HCT116 (cell line): ENCODE results near the gene RUNX2. TPM values are rescaled to one million over a fixed set of nuclear protein-coding genes. Genes with fewer than 3 reads are reported as not detected.

Source experiments
- ATAC-seq: fragments of 200-7000 bp; cut with Tn5 transposase; 2 replicates; pipeline ENCODE4 v1.9.1; 2020; ENCODE audit warnings: mild to moderate bottlenecking, moderate library complexity
- BruUV-seq: library from RNA; stranded (reverse); fragments of 400-500 nt; replicated peaks from 2 replicates; lab custom pipeline; 2021; lab: Mats Ljungman, UMichigan
- CTCF ChIA-PET: fragments of 300-600 bp; sonication (Branson Sonifier 250); formaldehyde crosslinking; loops from one replicate; lab custom pipeline; 2021; ENCODE audit warnings: antibody characterized with exemption; lab: Charles Lee
- POLR2A ChIA-PET: fragments of 300-600, 350-600 bp; sonication (Branson Sonifier 250); formaldehyde crosslinking; loops from one replicate; lab custom pipeline; 2021; ENCODE audit warnings: antibody characterized with exemption; lab: Charles Lee
- RAD21 ChIA-PET, 2 experiments: fragments of 300-600 bp; sonication (Branson Sonifier 250); formaldehyde crosslinking; loops; one replicate each; lab custom pipeline; 2023; ENCODE audit warnings: low total read pairs in 2 of 2; ENCODE audit not compliant: uncharacterized antibody in 2 of 2, unreplicated experiment in 2 of 2, low non-redundant PET in 1 of 2; lab: Charles Lee
- DNase-seq: peaks from one replicate; pipeline ENCODE4 v3.0.0-alpha.2; 2010; ENCODE audit warnings: low read depth, low spot score
- H2AFZ ChIP-seq: fragments of 200-600 bp; shearing (Covaris generic), sonication (generic); 2 replicates; pipeline ENCODE4 v1.6.1; 2017; ENCODE audit warnings: low read depth, mixed run types, mixed read lengths, antibody characterized with exemption, low read length; ENCODE audit not compliant: poor library complexity, severe bottlenecking
- H3K27ac ChIP-seq: 2 replicates; pipeline ENCODE4 v1.5.1; 2012; ENCODE audit warnings: low read depth, low read length
- H3K27me3 ChIP-seq: fragments of 200-600 bp; sonication (generic); 2 replicates; pipeline ENCODE4 v1.6.1; 2016; ENCODE audit warnings: mixed run types, low read length, mixed read lengths; ENCODE audit not compliant: insufficient read depth
- H3K36me3 ChIP-seq, 2 experiments: fragments of 200-500 bp in 1 of 2; fragments of 200-600 bp in 1 of 2; sonication (Bioruptor generic) in 1 of 2; sonication (generic) in 1 of 2; 2 replicates each; pipeline versions ENCODE4 v1.5.1 to v1.6.1; 2014 to 2016; ENCODE audit warnings: low read length in 2 of 2, inconsistent platforms in 1 of 2, mixed read lengths in 1 of 2, mixed run types in 1 of 2; ENCODE audit not compliant: insufficient read depth in 2 of 2, control insufficient read depth in 1 of 2
- H3K4me1 ChIP-seq, 2 experiments: fragments of 200-600 bp in 1 of 2; sonication (generic) in 1 of 2; 2 replicates each; pipeline versions ENCODE4 v1.5.1 to v1.6.1; 2012 to 2017; ENCODE audit warnings: low read length in 2 of 2, inconsistent platforms in 1 of 2, mild to moderate bottlenecking in 1 of 2, mixed read lengths in 1 of 2, mixed run types in 1 of 2, moderate library complexity in 1 of 2; ENCODE audit not compliant: insufficient read depth in 2 of 2, control insufficient read depth in 1 of 2
- H3K4me2 ChIP-seq: fragments of 200-600 bp; sonication (generic); 2 replicates; pipeline ENCODE4 v1.6.1; 2017; ENCODE audit warnings: mixed run types, low read length, mixed read lengths
- H3K4me3 ChIP-seq, 2 experiments: fragments of 200-600 bp in 1 of 2; sonication (generic) in 1 of 2; replicated peaks in 1 of 2; 2 replicates each; pipeline ENCODE4 v1.5.1; 2011 to 2016; ENCODE audit warnings: low read length in 2 of 2, control low read depth in 1 of 2, low read depth in 1 of 2, mild to moderate bottlenecking in 1 of 2, mixed read lengths in 1 of 2, mixed run types in 1 of 2
- H3K79me2 ChIP-seq: fragments of 200-600 bp; sonication (generic); 2 replicates; pipeline ENCODE4 v1.6.1; 2017; ENCODE audit warnings: mild to moderate bottlenecking, mixed run types, low read length, moderate library complexity, mixed read lengths; ENCODE audit not compliant: insufficient read depth
- H3K9ac ChIP-seq: fragments of 200-600 bp; sonication (generic); 2 replicates; pipeline ENCODE4 v1.6.1; 2016; ENCODE audit warnings: low read length, mixed read lengths
- H3K9me2 ChIP-seq: fragments of 200-600 bp; sonication (generic), shearing (Covaris generic); 2 replicates; pipeline ENCODE4 v1.6.1; 2017; ENCODE audit warnings: mixed run types, mild to moderate bottlenecking, moderate library complexity; ENCODE audit not compliant: insufficient read depth
- H3K9me3 ChIP-seq, 2 experiments: fragments of 200-500 bp in 1 of 2; fragments of 200-600 bp in 1 of 2; sonication (Bioruptor generic) in 1 of 2; sonication (generic) in 1 of 2; 2 replicates each; pipeline ENCODE4 v1.6.1; 2014 to 2017; ENCODE audit warnings: low read length in 2 of 2, mixed read lengths in 2 of 2, inconsistent platforms in 1 of 2, low read depth in 1 of 2, mild to moderate bottlenecking in 1 of 2, mixed run types in 1 of 2, moderate library complexity in 1 of 2; ENCODE audit not compliant: control insufficient read depth in 1 of 2, insufficient read depth in 1 of 2
- H4K20me1 ChIP-seq: fragments of 200-600 bp; sonication (generic), shearing (Covaris generic); 2 replicates; pipeline ENCODE4 v1.6.1; 2017; ENCODE audit warnings: mixed run types, mild to moderate bottlenecking, moderate library complexity; ENCODE audit not compliant: insufficient read depth
- CBX3 ChIP-seq: IDR thresholded peaks from 2 replicates; pipeline ENCODE4 v1.6.1; 2012; ENCODE audit warnings: low read depth
- ELF1 ChIP-seq: IDR thresholded peaks from 2 replicates; pipeline ENCODE4 v1.6.1; 2012; ENCODE audit warnings: low read depth, borderline replicate concordance
- EZH2 ChIP-seq: fragments of 200-600 bp; sonication (generic); IDR thresholded peaks from 2 replicates; pipeline ENCODE4 v1.6.1; 2017; ENCODE audit warnings: antibody characterized with exemption, mixed run types
- EZH2phosphoT487 ChIP-seq: fragments of 200-600 bp; IDR thresholded peaks from 2 replicates; pipeline ENCODE4 v1.6.1; 2018; ENCODE audit warnings: antibody characterized with exemption, borderline replicate concordance
- FOSL1 ChIP-seq: IDR thresholded peaks from 2 replicates; pipeline ENCODE4 v1.6.1; 2012; ENCODE audit warnings: low read depth
- POLR2A ChIP-seq: IDR thresholded peaks from 2 replicates; pipeline ENCODE4 v1.7.0; 2011; ENCODE audit warnings: borderline replicate concordance; ENCODE audit not compliant: insufficient read depth, insufficient read length; ENCODE audit errors: extremely low read depth
- POLR2AphosphoS5 ChIP-seq: IDR thresholded peaks from 2 replicates; pipeline ENCODE4 v1.6.1; 2011; ENCODE audit warnings: mild to moderate bottlenecking, low read depth, low read length, moderate library complexity
- ZFX ChIP-seq: fragments of 450-650 bp; IDR thresholded peaks from 2 replicates; pipeline ENCODE4 v1.6.1; 2017
- intact Hi-C: fragments of 100-400 bp; cut with micrococcal nuclease; formaldehyde crosslinking; loops from 2 replicates; pipeline ENCODE4 v1.10.0; 2022
- total RNA-seq: library from RNA; stranded (reverse); gene quantifications from one replicate; pipeline ENCODE4 v1.2.1, GENCODE V29; 2021; ENCODE audit not compliant: unreplicated experiment
- TF ChIP-seq, protein P1 (sequence below): IDR thresholded peaks from 2 replicates; pipeline ENCODE4 v1.6.1; 2012
- TF ChIP-seq, protein P2 (sequence below): IDR thresholded peaks from 2 replicates; pipeline ENCODE4 v1.6.1; 2012; ENCODE audit warnings: low read depth

Gene RUNX2
- total RNA-seq, 1 experiment from 2014 or later = 1.1 TPM

DNA sequence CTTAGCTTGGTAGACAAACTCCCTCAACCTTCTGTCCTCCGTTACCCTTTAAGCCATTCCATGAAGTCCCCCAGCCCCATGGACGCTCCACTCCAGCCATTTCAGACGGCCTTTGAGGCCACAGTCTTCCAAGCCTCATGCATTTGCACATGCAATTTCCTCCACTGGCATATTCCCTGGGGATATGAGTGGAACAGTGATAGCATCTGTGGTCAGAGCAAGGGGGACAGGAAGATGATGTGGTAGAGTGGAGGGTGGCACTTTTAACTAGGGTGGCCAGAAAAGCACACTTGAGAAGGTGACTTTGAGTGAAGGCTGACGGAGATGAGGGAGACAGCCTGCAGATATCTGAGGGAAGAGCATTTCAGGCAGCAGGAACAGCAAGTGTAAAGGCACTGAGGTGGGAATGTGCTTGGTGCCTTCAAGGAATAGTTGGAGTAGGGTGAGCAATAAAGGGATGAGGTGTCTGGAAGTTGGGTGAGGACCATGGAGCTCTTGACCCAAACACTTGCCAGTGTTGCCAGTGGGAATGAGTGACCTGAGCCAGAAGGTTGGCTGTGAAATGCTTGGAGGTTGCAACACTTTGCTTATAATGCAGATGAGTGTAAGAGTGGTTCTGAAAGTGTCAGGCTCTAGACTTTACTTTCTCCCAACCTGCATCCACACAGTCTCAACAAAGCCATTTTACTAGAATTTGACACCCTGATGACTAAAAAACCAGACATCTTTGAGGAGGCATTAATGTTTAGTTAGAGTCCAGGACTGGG, 325.2 kb downstream of the RUNX2 start:
- Histone ChIP-seq H2AFZ (no peak overlapping the region), H3K36me3 (no peaks in the 10 kb centered on the region)
- RAD21 ChIA-PET = no interaction called here
- TF ChIP-seq EZH2phosphoT487 = no peak
- TF ChIP-seq EZH2 = no peak
- no peak for TF ChIP-seq POLR2AphosphoS5
- TF ChIP-seq CBX3 = no peak
- TF ChIP-seq, protein P1, sequence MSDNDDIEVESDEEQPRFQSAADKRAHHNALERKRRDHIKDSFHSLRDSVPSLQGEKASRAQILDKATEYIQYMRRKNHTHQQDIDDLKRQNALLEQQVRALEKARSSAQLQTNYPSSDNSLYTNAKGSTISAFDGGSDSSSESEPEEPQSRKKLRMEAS = no peak
- no peak for TF ChIP-seq POLR2A
- TF ChIP-seq, all 23 proteins: peak for 0
- intact Hi-C loops = no loop called here
- CTCF ChIA-PET = no interaction called here
- ATAC-seq (no peak), DNase-seq (no peak)
- no peak overlapping the region for H3K9ac ChIP-seq
- BruUV-seq = no TSS peak
- no peaks in the 10 kb centered on the region for H4K20me1 ChIP-seq
- H3K27me3 ChIP-seq = peaks cover 21% of the 10 kb centered on the region; the same call in 1 of the 2 replicates
- no peaks in the 10 kb centered on the region for H3K9me3 ChIP-seq
- no peaks in the 10 kb centered on the region for H3K79me2 ChIP-seq
- peaks cover 26 to 70% of the 10 kb centered on the region in 2 experiments for H3K4me1 ChIP-seq
- no peaks in the 10 kb centered on the region for H3K9me2 ChIP-seq
- POLR2A ChIA-PET = no interaction called here
- no peak overlapping the region for H3K4me2 ChIP-seq
- H3K4me3 ChIP-seq = no peak overlapping the region
- H3K27ac ChIP-seq = no peak overlapping the region

DNA sequence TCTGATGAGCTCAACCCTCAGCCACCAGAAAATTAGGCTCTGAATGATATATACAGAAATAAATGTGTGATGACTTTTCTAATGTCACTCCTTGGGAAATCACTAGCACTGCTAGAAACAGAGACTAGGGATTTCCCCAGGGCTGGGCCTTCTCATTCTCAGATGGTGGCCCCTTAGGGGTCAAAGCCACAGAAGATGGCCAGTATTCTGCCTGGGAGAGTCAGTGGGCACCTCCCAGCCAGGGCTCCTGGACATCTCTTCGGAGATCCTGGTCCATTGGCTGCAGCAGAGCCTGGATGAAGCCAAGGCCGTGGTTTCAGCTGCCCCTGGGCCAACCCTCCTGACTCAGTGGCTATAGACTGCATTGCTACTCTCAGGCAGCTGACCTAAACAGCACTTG, 326.5 kb downstream of the RUNX2 start:
- RAD21 ChIA-PET = no interaction called here
- Histone ChIP-seq H3K4me3 (no peak overlapping the region), H4K20me1 (no peaks in the 10 kb centered on the region), H3K4me2 (no peak overlapping the region), H3K9me2 (no peaks in the 10 kb centered on the region), H3K27me3 (peaks cover 24% of the 10 kb centered on the region; the same call in 1 of the 2 replicates), H2AFZ (no peak overlapping the region), H3K27ac (no peak overlapping the region), H3K36me3 (no peaks in the 10 kb centered on the region), H3K79me2 (no peaks in the 10 kb centered on the region), H3K9me3 (no peaks in the 10 kb centered on the region), H3K4me1 (peaks cover 26 to 70% of the 10 kb centered on the region in 2 experiments), H3K9ac (no peak overlapping the region)
- intact Hi-C loops = no loop called here
- TF ChIP-seq ZFX (no peak), FOSL1 (no peak), EZH2phosphoT487 (no peak), ELF1 (no peak)
- TF ChIP-seq, protein P2, sequence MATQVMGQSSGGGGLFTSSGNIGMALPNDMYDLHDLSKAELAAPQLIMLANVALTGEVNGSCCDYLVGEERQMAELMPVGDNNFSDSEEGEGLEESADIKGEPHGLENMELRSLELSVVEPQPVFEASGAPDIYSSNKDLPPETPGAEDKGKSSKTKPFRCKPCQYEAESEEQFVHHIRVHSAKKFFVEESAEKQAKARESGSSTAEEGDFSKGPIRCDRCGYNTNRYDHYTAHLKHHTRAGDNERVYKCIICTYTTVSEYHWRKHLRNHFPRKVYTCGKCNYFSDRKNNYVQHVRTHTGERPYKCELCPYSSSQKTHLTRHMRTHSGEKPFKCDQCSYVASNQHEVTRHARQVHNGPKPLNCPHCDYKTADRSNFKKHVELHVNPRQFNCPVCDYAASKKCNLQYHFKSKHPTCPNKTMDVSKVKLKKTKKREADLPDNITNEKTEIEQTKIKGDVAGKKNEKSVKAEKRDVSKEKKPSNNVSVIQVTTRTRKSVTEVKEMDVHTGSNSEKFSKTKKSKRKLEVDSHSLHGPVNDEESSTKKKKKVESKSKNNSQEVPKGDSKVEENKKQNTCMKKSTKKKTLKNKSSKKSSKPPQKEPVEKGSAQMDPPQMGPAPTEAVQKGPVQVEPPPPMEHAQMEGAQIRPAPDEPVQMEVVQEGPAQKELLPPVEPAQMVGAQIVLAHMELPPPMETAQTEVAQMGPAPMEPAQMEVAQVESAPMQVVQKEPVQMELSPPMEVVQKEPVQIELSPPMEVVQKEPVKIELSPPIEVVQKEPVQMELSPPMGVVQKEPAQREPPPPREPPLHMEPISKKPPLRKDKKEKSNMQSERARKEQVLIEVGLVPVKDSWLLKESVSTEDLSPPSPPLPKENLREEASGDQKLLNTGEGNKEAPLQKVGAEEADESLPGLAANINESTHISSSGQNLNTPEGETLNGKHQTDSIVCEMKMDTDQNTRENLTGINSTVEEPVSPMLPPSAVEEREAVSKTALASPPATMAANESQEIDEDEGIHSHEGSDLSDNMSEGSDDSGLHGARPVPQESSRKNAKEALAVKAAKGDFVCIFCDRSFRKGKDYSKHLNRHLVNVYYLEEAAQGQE = no peak
- ATAC-seq = no peak
- DNase-seq = no peak
- CTCF ChIA-PET = no interaction called here
- BruUV-seq = no TSS peak
- POLR2A ChIA-PET = no interaction called here
